ENCODE data around the gene L2HGDH.
"Not testable (repeated sequence)": the region's sequence is repeated elsewhere in the genome, so short reads cannot be mapped to it uniquely, and the experiment has no call there.

L2HGDH gene

GRCh38 chr14:50311972-50312733, at the start of gene L2HGDH, which contains the start of gene DMAC2L:
L2HGDH (minus strand) TSS chr14:50312229; CDS start chr14:50312150, 79 bp downstream.
DMAC2L (plus strand) TSS chr14:50312324; CDS start chr14:50321488, 9,164 bp downstream.
- DNase-seq = peak; percentile 97

GRCh38 chr14:50360851-50361250, 48.8 kb upstream of the L2HGDH start:
- DNase-seq = no peak

- DNase-seq = no peak
Measured at GRCh38 chr14:50360093-50360492, 48.1 kb upstream of the L2HGDH start.

- no peak for DNase-seq
Measured at GRCh38 chr14:50359631-50360030, 47.6 kb upstream of the L2HGDH start.

GRCh38 chr14:50357753-50358395, 45.8 kb upstream of the L2HGDH start:
- DNase-seq = no peak

- no peak for DNase-seq
Measured at GRCh38 chr14:50357124-50357523, 45.1 kb upstream of the L2HGDH start.

GRCh38 chr14:50356283-50356682, 44.3 kb upstream of the L2HGDH start:
- DNase-seq = not testable (repeated sequence)

GRCh38 chr14:50355692-50356091, 43.7 kb upstream of the L2HGDH start:
- no peak for DNase-seq

GRCh38 chr14:50354527-50354926, 42.5 kb upstream of the L2HGDH start:
- no peak for DNase-seq

- DNase-seq = no peak
Measured at GRCh38 chr14:50353126-50353525, 41.1 kb upstream of the L2HGDH start.

GRCh38 chr14:50352584-50352983, 40.6 kb upstream of the L2HGDH start:
- no peak for DNase-seq

- DNase-seq = no peak
Measured at GRCh38 chr14:50350975-50351374, 38.9 kb upstream of the L2HGDH start.

GRCh38 chr14:50348933-50349332, 36.9 kb upstream of the L2HGDH start:
- DNase-seq = no peak

GRCh38 chr14:50347521-50347920, 35.5 kb upstream of the L2HGDH start:
- no peak for DNase-seq

- no peak for DNase-seq
Measured at GRCh38 chr14:50345846-50346422, 33.9 kb upstream of the L2HGDH start.

GRCh38 chr14:50344876-50345563, 33.0 kb upstream of the L2HGDH start:
- no peak for DNase-seq

- no peak for DNase-seq
Measured at GRCh38 chr14:50344116-50344775, 32.2 kb upstream of the L2HGDH start.

GRCh38 chr14:50343434-50343833, 31.4 kb upstream of the L2HGDH start:
- no peak for DNase-seq

GRCh38 chr14:50342221-50343078, 30.4 kb upstream of the L2HGDH start:
- DNase-seq = peak; percentile 64

- DNase-seq = no peak
Measured at GRCh38 chr14:50340963-50341362, 28.9 kb upstream of the L2HGDH start.

- DNase-seq = no peak
Measured at GRCh38 chr14:50340045-50340444, 28.0 kb upstream of the L2HGDH start.

Data from DMS79 (cell line).